Measurements from ENCODE around the gene NEK1.

DNA sequence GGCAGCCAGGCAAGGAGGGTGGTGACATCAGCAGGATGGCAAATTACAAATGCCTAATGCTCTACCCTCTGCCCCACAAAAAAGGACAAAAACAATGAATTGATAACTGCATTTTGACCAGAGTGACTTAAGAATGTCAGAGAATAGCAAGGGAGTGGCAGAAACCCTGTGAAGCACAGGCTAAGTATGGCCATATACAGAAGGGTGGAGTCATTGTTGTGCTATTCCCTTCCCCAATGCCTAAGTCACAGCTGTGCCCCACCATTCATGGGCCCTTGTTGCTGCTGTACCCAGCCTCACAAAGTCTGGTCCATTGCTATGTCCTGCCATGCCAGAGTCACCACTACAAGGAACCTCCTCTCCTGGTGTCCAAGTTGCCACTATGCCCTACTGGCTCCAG, 123.1 kb downstream of the NEK1 start:
- no peak for TF ChIP-seq NFE2L2 (IDR thresholded peaks at IDR 0.05; ENCODE audit: low read depth, low read length)
- no peak for TF ChIP-seq MAFK (IDR thresholded peaks at IDR 0.05; ENCODE audit: low read depth, low read length)
- TF ChIP-seq SMC3 (IDR thresholded peaks at IDR 0.05; ENCODE audit: low read depth, low read length) = no peak
- TF ChIP-seq, protein P1, sequence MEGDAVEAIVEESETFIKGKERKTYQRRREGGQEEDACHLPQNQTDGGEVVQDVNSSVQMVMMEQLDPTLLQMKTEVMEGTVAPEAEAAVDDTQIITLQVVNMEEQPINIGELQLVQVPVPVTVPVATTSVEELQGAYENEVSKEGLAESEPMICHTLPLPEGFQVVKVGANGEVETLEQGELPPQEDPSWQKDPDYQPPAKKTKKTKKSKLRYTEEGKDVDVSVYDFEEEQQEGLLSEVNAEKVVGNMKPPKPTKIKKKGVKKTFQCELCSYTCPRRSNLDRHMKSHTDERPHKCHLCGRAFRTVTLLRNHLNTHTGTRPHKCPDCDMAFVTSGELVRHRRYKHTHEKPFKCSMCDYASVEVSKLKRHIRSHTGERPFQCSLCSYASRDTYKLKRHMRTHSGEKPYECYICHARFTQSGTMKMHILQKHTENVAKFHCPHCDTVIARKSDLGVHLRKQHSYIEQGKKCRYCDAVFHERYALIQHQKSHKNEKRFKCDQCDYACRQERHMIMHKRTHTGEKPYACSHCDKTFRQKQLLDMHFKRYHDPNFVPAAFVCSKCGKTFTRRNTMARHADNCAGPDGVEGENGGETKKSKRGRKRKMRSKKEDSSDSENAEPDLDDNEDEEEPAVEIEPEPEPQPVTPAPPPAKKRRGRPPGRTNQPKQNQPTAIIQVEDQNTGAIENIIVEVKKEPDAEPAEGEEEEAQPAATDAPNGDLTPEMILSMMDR (conservative IDR thresholded peaks at IDR 0.05; ENCODE audit: low read depth, low read length) = no peak
- no peak for TF ChIP-seq POLR2A (IDR thresholded peaks at IDR 0.05; ENCODE audit: low read depth, low read length)
- no peak for TF ChIP-seq CEBPB (IDR thresholded peaks at IDR 0.05; ENCODE audit: low read depth, low read length)
- TF ChIP-seq RAD21 (IDR thresholded peaks at IDR 0.05; ENCODE audit: low read length) = no peak
- TF ChIP-seq RFX5 (IDR thresholded peaks at IDR 0.05; ENCODE audit: low read depth, low read length) = no peak
- TF ChIP-seq MAZ (IDR thresholded peaks at IDR 0.05; ENCODE audit: borderline replicate concordance, low read depth, low read length) = no peak
- no peak for TF ChIP-seq BHLHE40 (IDR thresholded peaks at IDR 0.05; ENCODE audit: low read depth, low read length)
- no peak for TF ChIP-seq CHD1 (IDR thresholded peaks at IDR 0.05; ENCODE audit: low read depth, low read length)
- TF ChIP-seq MXI1 (IDR thresholded peaks at IDR 0.05; ENCODE audit: borderline replicate concordance, low read depth, low read length) = no peak
- TF ChIP-seq, protein P2, sequence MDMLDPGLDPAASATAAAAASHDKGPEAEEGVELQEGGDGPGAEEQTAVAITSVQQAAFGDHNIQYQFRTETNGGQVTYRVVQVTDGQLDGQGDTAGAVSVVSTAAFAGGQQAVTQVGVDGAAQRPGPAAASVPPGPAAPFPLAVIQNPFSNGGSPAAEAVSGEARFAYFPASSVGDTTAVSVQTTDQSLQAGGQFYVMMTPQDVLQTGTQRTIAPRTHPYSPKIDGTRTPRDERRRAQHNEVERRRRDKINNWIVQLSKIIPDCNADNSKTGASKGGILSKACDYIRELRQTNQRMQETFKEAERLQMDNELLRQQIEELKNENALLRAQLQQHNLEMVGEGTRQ (IDR thresholded peaks at IDR 0.05; ENCODE audit: low read depth, low read length) = no peak

All from IMR-90 (cell line).